HG02798 (cell line): ENCODE results near the gene C9orf40.
A peak's percentile ranks its signal among the peaks of the same experiment; 100 is the strongest.

ENCODE experiments used
- ATAC-seq: cut with Tn5 transposase; IDR thresholded peaks from one replicate; pipeline ENCODE4 v1.9.1; 2021; ENCODE audit warnings: mild to moderate bottlenecking; ENCODE audit not compliant: unreplicated experiment, poor library complexity

Gene C9orf40

GRCh38 chr9:74952201-74953151, at the start of gene C9orf40:
Gene C9orf40, minus strand, starts transcription at chr9:74952912. Its CDS starts 301 bp downstream, at chr9:74952611.
- peak; percentile 95 for ATAC-seq

DNA sequence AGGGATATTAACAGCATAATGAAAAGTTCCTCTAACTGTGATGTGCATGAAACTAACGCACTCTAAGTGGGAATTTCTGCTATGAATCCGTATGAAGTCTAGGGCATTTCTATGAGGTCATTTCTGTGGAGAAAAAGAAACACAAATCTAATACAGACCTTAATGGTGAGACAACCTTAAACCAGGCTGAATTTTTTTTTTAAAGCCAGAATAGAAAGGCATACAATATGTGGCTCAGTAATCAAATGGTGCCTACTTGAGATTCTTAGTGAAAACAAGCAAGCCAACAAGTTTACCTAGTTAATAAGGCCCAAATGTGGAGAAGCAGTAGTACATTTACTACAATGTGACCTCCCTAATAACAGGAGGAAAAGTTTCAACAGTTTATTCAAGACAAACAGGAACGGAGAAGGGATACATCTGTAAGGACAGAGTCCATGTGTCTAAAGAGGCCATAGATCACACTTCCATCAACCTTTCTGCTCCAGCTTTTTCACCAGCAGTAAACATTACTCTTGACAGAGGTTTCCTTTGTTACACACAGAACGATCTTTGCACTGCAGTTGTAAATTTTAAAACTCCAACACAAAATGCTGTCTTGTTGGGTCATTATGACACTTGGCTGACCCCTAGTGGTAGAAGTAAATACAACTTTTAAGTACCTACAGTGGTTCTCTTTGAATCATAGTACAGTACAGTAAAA, 49.2 kb upstream of the C9orf40 start:
- peak; percentile 90 for ATAC-seq

GRCh38 chr9:75000835-75001234, 48.1 kb upstream of the C9orf40 start:
- peak; percentile 61 for ATAC-seq

DNA sequence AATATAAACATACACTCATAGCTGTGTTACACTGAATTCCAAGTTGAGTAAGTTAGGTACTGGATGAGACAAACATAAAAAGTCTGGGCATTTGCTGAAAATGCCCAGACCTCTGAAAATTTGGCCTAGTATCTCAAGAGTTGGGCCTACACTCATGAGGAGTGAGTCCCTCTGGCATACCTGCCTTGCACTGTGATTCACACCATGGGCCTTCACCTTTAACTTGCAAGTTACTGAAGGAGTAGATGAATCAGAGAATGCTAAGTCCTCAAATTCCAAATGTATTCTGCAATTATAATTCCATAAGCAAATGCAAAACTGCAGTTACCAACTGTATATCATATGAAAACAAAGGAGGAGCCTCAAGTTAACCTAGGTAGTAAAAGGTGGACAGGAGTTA, 32.3 kb upstream of the C9orf40 start:
- no peak for ATAC-seq

- ATAC-seq: no peak
These were observed 31.0 kb upstream of the C9orf40 start for GRCh38 chr9:74983709-74984108.

- ATAC-seq: no peak
These were observed 27.1 kb upstream of the C9orf40 start for GRCh38 chr9:74979844-74980243.

DNA sequence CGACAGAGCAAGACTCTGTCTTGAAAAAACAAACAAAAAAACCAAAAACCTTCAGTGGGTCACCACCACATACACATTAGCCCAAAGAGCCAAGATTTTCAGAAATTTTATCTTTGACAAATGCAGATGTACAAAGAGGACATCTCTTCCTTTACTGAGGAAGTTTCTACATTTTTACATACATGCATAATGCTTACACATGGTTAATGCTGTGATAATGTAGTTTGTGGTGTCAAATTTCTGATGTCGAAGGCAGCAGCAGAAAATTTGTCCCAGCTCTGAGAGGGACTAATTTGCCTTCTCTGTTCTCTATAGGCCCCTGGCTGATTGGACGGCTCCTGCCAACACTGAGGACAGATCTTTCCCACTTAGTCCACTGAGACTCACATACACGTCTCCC, 24.6 kb upstream of the C9orf40 start:
- ATAC-seq: no peak

DNA sequence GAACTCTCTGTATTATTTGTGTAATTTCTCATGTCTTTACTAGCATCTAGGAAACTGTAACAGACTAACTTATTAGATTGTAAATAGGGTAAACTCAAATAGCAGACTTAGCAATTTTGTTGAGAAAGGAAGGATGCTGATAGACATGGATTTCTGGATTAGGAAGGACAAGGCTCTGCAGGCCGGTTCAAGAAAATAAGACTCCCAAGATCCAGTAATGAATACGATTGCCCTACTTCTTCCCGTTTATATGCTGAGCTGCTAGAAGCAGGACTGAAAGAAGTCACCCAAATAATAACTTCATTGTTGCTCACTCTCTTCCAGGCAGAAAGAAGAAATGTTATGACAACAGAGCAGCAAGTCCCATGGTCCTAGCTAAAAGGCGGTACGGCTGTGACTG, 22.8 kb upstream of the C9orf40 start:
- no peak for ATAC-seq

DNA sequence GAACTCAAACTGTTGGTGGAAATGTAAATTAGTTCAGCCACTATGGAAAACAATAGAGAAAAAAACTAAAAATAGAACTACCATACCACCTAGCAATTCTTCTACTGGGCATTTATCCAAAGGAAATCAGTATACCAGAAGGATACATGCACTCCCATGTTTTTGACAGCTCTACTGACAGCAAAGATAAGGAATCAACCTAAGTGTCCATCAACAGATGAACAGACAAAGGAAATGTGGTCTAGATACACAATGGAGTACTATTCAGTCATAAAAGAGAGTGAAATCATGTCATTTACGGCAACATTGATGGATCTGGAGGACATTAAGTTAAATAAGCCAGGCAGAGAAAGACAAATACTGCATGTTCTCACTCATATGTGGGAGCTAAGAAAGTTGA, 21.8 kb upstream of the C9orf40 start:
- no peak for ATAC-seq

DNA sequence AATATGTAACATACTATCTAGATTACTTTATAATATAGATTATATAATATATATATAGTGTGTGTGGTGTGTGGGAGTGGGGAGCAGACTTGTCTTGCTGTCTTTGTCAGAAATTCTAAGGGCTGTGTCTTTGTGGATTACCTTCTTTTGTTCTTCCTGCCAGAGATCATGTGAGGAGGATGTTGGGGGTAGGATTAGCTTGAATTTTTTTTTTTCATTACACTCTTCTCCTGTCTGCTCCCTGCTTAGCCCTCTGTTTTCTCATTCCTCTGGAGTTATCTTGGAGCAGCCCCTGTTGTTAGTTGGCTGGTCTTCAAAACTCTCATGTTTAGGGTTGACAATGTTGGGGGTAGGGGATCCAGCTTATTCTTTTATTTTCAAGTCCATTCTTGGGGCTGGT, 21.0 kb upstream of the C9orf40 start:
- no peak for ATAC-seq

DNA sequence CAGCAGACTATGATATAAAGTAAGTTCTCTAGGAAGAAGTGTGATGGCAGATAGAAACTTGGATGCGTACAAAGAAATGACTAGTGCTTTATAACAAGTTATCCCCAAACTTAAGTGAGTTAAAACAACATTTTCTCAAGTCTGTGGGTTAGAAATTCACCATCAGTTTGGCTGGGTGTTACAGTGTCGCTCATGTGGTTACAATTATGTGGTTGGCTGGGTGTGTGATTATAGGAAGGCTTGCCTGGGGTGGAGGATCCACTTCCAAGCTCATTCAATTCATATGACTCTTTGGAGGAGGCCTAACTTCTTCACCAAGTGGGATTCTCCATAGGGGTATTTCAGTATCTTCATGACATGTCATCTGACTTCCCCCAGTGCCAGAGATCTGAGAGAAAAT, 10.3 kb upstream of the C9orf40 start:
- ATAC-seq: no peak

- ATAC-seq: no peak
These were observed 8.8 kb upstream of the C9orf40 start for GRCh38 chr9:74961496-74961895.

- no peak for ATAC-seq
These were observed 7.8 kb upstream of the C9orf40 start for GRCh38 chr9:74960561-74960960.

DNA sequence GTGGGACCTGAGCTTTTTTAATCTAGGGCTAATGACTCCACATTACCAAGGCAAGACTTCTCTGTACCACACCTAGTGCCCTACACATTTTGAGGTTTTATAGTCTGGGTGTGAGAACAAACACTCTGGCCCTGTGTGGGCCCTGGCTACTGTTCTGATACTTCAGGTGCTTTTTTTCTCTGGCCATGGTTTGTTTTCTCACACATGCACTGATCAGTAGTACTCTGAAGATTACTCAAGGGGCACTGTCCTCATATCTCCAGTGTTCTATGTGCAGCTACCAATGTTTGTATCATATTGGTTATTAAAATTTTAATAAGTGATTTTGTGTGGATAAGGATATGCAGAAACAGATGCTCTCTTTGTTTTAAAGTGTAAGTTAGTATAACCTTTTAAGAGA, 5.9 kb upstream of the C9orf40 start:
- ATAC-seq: no peak

- peak; percentile 2 for ATAC-seq
These were observed 581 bp upstream of the C9orf40 start for GRCh38 chr9:74953235-74953751.

GRCh38 chr9:74951725-74952151, 974 bp downstream of the C9orf40 start:
- ATAC-seq: peak; percentile 31

- ATAC-seq: no peak
These were observed 1.5 kb downstream of the C9orf40 start for GRCh38 chr9:74951107-74951720.

DNA sequence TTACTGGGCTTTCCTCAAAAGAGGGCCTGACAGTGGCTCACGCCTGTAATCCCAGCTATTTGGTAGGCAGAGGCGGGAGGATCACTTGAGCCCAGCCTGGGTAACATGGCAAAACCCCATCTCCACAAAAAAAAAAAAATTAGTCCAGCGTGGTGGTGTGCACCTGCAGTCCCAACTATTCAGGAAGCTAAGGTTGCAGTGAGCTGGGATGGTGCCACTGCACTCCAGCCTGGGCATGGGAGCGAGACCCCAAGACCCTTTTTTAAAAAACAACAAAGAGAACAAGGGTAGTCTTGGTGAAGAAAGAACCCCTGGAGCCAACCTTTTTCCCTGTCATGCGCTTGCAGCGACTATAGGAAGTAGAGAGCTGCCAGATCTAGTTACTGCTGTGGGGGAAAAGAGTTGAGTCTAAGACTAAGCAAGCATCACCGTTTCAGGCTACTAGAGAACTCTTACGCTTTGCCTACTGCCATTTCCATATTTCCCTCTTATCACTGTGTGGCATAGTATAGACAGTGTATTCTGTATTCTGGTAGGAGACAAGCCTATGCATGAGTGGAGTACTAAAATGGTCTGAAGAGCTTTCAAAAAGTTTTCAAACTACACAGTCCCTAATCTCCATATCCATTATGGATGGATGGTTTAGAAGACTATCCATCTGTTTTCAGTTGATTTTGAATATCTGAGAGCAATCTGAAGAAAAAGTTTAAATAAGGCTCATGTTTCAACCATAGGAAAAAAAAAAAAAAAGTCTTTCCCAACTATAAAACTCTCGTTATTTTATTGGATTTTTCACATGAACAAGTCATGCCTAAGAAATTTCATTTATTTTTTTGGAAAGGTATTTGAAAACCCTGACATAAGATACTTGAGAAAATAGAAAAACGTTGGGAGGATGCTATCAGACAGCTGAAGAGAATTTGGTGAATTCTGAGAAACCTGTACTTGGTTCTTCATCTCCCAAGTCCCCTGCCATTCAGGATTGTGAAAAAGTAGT, 2.6 kb downstream of the C9orf40 start:
- no peak for ATAC-seq

- ATAC-seq: no peak
These were observed 3.8 kb downstream of the C9orf40 start for GRCh38 chr9:74948937-74949336.

- ATAC-seq: no peak
These were observed 6.0 kb downstream of the C9orf40 start for GRCh38 chr9:74946686-74947085.
